Central memory CD4-positive, alpha-beta T cell (primary cell): Measurements from ENCODE around the gene CYP2C18.
"Not testable (repeated sequence)": the region's sequence is repeated elsewhere in the genome, so short reads cannot be mapped to it uniquely, and the experiment has no call there.

ENCODE experiments used
- DNase-seq: peaks from one replicate; pipeline ENCODE4 v3.0.0; 2022

The CYP2C18 gene

GRCh38 chr10:94747838-94748237 is 64.3 kb downstream of the CYP2C18 start:
- no peak for DNase-seq

GRCh38 chr10:94757916-94758315 is 74.4 kb downstream of the CYP2C18 start:
- no peak for DNase-seq

DNA sequence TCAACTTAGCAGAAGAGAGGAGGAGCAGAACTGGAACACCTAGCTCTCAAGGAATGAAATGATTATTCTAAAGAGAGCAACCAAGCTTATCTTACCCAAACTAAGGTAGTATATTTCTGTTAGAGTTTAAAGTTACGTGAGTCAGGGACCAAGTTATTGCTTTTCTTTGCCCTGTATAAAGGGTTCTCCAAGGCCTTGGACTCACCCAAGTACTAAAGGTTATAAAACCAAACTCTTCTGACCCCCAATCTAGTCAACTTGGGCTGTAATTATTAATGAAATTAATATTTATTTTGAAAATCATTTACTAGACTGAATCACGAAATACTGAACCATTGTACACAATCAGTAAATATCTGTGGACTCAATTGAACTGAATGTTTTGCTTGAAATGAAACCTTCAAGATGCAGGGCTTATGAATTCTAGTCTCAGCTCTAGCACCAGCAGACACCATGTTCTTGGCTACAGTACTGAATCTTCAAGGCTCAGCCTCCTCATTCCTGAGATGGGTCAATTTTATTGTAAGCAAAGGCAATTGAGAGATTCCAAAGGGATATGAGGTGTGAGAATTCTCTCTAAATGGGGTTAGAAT is 77.2 kb downstream of the CYP2C18 start:
- no peak for DNase-seq

DNA sequence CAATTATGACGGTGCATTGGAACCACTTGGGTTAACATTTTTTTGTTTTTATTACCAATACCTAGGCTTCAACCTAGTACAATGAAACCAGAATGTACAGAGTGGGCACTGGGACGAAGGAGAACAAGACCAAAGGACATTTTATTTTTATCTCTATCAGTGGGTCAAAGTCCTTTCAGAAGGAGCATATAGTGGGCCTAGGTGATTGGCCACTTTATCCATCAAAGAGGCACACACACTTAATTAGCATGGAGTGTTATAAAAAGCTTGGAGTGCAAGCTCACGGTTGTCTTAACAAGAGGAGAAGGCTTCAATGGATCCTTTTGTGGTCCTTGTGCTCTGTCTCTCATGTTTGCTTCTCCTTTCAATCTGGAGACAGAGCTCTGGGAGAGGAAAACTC is 78.9 kb downstream of the CYP2C18 start, which contains the start of gene CYP2C19:
Gene CYP2C19 (plus strand): TSS at position 289 of the 400 bp plus-strand sequence. CDS start 25 bp downstream, at position 314.
- no peak for DNase-seq

DNA sequence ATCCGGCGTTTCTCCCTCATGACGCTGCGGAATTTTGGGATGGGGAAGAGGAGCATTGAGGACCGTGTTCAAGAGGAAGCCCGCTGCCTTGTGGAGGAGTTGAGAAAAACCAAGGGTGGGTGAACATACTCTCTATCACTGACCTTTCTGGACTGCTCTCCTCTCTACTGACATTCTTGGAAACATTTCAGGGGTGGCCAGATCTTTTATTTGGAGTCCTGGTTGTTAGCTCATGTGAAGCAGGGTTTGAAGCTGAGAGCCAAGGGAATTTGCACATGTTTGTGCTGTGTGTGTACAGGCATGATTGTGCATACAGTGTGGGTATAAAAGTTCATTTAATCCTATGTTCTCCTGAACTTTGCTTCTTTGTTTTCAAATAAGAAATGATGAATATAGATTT is 91.9 kb downstream of the CYP2C18 start:
- not testable (repeated sequence) for DNase-seq

- no peak for DNase-seq
Observed at GRCh38 chr10:94777886-94778458, 94.4 kb downstream of the CYP2C18 start.

- no peak for DNase-seq
Observed at GRCh38 chr10:94780844-94781243, 97.3 kb downstream of the CYP2C18 start.

DNA sequence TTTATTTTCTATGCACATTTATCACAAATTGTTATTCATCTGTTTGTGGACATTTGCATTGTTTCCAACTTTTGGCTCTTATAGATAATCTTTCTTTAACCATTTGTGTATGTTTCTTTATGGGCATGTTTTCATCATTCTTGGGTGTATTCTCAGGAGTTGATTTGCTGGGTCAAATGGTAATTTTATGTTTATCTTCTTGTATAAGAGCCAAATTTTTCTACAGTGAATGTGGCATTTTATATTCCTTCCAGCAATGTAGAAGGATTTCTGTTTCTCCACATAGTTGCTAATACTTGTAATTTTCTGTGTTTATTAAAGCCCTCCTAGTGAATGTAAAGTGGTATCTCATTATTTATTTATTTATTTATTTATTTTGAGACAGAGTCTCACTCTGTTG is 100.7 kb downstream of the CYP2C18 start:
- DNase-seq: no peak

- DNase-seq: no peak
Observed at GRCh38 chr10:94785211-94785610, 101.7 kb downstream of the CYP2C18 start.
